Measurements from ENCODE around the gene TBX10. TPM values are rescaled to one million over a fixed set of nuclear protein-coding genes. Genes with fewer than 3 reads are reported as not detected.
"Not testable (repeated sequence)": the region's sequence is repeated elsewhere in the genome, so short reads cannot be mapped to it uniquely, and the experiment has no call there.

TBX10 gene
- total and polyA plus RNA-seq, 9 donors, result not detected

DNA sequence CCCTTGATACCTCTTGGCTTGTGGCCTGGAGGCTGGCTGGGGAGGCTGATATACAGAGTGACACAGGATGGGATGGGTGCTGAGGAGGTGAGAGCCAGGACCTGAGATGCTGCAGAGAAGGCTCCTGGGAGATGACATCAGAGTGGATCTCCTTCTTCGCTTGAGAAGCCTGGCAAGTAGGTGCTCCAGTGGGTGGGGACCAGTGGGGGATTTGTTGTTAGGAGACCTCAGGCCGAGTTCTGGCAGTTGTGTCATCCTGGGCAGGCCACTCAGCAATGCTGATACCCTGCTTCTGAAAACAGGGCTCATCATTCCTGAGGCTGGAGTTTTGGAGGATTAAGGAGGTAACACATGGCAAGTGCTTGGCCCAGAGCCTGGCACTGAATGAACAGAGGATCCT lies 34.7 kb downstream of the TBX10 start:
- no peaks in the 10 kb centered on the region for H3K27me3 ChIP-seq
- no peak for DNase-seq
- H3K36me3 ChIP-seq, result no peaks in the 10 kb centered on the region
- WGBS, 3 donors, result 69 to 90% (median 75%) methylated on average over 2 of the region's 2 CpGs
- no peak overlapping the region for H3K27ac ChIP-seq
- H3K4me3 ChIP-seq, result no peak overlapping the region
- intact Hi-C loops (cut with DNase I), result no loop called here
- H3K4me1 ChIP-seq (ENCODE audit: insufficient read depth), result peaks cover 8% of the 10 kb centered on the region
- H3K9me3 ChIP-seq, result no peaks in the 10 kb centered on the region
- TF ChIP-seq, protein P1, sequence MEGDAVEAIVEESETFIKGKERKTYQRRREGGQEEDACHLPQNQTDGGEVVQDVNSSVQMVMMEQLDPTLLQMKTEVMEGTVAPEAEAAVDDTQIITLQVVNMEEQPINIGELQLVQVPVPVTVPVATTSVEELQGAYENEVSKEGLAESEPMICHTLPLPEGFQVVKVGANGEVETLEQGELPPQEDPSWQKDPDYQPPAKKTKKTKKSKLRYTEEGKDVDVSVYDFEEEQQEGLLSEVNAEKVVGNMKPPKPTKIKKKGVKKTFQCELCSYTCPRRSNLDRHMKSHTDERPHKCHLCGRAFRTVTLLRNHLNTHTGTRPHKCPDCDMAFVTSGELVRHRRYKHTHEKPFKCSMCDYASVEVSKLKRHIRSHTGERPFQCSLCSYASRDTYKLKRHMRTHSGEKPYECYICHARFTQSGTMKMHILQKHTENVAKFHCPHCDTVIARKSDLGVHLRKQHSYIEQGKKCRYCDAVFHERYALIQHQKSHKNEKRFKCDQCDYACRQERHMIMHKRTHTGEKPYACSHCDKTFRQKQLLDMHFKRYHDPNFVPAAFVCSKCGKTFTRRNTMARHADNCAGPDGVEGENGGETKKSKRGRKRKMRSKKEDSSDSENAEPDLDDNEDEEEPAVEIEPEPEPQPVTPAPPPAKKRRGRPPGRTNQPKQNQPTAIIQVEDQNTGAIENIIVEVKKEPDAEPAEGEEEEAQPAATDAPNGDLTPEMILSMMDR (IDR thresholded peaks at IDR 0.05), result no peak
- TF ChIP-seq POLR2A (IDR thresholded peaks at IDR 0.05), result no peak
- no peak for TF ChIP-seq EP300 (IDR thresholded peaks at IDR 0.05)

DNA sequence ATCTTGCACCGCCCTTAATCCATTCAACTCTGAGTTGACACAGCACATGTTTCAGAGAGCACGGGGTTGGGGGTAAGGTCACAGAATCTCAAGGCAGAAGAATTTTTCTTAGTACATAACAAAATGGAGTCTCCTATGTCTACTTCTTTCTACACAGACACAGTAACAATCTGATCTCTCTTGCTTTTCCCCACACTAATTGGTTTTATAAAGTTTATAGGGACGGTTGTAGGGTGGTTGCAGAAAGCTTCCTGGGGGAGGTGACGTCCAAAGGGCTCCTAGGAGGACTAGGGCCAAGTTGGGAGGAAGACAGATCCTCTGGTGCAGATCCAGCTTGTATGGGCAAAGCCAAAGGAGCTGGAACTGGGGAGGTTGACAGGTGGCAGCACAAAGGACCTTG lies 35.4 kb downstream of the TBX10 start:
- H3K27ac ChIP-seq; intact Hi-C loops (cut with DNase I); H3K36me3 ChIP-seq; DNase-seq; H3K4me1 ChIP-seq (ENCODE audit: insufficient read depth); H3K9me3 ChIP-seq; H3K27me3 ChIP-seq; H3K4me3 ChIP-seq: not testable (repeated sequence)
- 61 to 68% (median 64%) methylated on average over 2 to 3 of the region's 4 CpGs for WGBS, 3 donors

DNA sequence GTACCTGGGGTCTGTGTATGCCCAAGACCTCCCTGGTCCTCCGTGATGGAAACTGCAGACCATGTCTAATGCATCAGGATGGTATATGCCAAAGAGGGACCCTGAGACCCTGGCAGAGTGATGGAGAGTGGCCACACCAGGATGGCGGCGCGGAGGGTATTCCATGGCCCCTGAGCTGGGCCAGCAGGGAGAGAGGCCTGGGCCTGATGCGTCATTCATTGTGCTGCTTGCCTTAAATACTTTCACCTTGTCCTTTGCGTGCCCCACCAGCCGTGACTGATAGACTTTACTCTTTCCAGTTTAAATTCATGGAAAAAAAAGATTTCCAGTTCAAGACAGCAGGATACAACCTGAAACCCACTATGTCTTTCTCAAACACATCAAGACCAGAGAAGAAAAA lies 38.5 kb downstream of the TBX10 start:
- intact Hi-C loops (cut with DNase I), result no loop called here
- no peak overlapping the region for H3K4me3 ChIP-seq
- no peaks in the 10 kb centered on the region for H3K36me3 ChIP-seq
- DNase-seq, result no peak
- H3K9me3 ChIP-seq, result no peaks in the 10 kb centered on the region
- TF ChIP-seq EP300 (IDR thresholded peaks at IDR 0.05) (no peak), POLR2A (IDR thresholded peaks at IDR 0.05) (no peak)
- TF ChIP-seq, protein P1 (IDR thresholded peaks at IDR 0.05), result no peak
- WGBS, 3 donors, result 92 to 95% (median 93%) methylated on average over 7 of the region's 7 CpGs
- H3K27me3 ChIP-seq, result no peaks in the 10 kb centered on the region
- H3K27ac ChIP-seq, result no peak overlapping the region
- H3K4me1 ChIP-seq (ENCODE audit: insufficient read depth), result peaks cover 1% of the 10 kb centered on the region

DNA sequence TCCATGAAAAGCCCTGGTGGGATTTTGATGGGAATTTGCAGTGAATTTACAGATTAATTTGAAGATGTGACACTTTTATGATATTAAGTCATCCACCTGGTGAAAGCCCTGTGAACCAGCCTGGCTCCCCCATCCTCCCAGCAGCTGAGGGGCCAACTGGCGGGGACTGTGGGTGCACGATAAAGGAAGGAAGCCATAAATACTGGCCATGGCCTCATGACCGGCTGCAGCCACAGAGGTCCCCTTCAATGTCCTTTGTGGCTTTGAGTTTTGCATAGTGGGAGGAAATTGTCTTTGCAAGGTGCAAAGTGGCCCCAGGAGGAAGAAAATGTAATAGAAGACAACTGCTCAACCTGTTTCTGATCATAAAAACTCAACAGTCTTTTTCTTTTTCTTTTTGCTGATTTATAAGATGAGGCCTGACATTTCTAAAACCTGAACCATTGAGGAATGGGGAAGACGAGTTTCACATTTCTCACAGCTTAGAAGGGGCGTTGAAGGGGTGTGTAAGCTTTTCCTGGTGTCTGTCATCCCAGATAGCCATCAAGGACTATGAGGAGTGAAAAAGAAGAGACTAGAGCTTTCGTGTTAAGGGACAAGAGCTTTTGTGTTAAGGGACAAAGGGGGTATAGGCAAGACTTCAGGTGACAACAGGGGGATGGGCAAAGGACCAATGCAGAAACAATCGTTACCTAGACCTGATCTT lies 39.1 kb downstream of the TBX10 start:
- Histone ChIP-seq H3K4me1 (ENCODE audit: insufficient read depth) (no peaks in the 10 kb centered on the region), H3K27me3 (no peaks in the 10 kb centered on the region), H3K9me3 (no peaks in the 10 kb centered on the region), H3K36me3 (no peaks in the 10 kb centered on the region), H3K27ac (no peak overlapping the region), H3K4me3 (no peak overlapping the region)
- 49 to 55% (median 54%) methylated on average over 7 of the region's 7 CpGs for WGBS, 3 donors
- TF ChIP-seq, protein P1 (IDR thresholded peaks at IDR 0.05), result no peak
- no peak for TF ChIP-seq POLR2A (IDR thresholded peaks at IDR 0.05)
- TF ChIP-seq EP300 (IDR thresholded peaks at IDR 0.05), result no peak
- DNase-seq, result no peak
- intact Hi-C loops (cut with DNase I), result no loop called here

DNA sequence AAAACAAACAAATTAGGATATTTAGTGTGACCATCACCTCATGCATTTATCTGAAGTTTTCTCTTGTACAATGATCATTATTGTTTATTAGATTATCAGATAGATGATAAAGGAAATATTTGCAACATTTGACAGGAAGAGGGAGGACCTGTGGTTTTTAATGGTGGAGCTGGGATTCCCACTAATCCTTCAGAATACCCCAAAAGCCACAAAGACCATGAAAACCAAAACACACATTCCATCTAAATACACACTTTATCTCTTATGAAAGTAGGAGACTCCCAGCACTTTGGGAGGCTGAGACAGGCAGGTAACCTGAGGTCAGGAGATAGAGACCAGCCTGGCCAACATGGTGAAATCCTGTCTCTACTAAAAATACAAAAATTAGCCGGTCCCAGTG lies 40.4 kb downstream of the TBX10 start:
- intact Hi-C loops (cut with DNase I), result no loop called here
- DNase-seq, result no peak
- TF ChIP-seq, protein P1 (IDR thresholded peaks at IDR 0.05), result no peak
- TF ChIP-seq POLR2A (IDR thresholded peaks at IDR 0.05), result no peak
- no peak for TF ChIP-seq EP300 (IDR thresholded peaks at IDR 0.05)
- Histone ChIP-seq H3K27me3 (no peaks in the 10 kb centered on the region), H3K4me3 (no peak overlapping the region), H3K9me3 (no peaks in the 10 kb centered on the region), H3K27ac (no peak overlapping the region), H3K36me3 (no peaks in the 10 kb centered on the region), H3K4me1 (ENCODE audit: insufficient read depth) (no peaks in the 10 kb centered on the region)
- 73 to 88% (median 83%) methylated on average over 1 of the region's 1 CpG for WGBS, 3 donors

DNA sequence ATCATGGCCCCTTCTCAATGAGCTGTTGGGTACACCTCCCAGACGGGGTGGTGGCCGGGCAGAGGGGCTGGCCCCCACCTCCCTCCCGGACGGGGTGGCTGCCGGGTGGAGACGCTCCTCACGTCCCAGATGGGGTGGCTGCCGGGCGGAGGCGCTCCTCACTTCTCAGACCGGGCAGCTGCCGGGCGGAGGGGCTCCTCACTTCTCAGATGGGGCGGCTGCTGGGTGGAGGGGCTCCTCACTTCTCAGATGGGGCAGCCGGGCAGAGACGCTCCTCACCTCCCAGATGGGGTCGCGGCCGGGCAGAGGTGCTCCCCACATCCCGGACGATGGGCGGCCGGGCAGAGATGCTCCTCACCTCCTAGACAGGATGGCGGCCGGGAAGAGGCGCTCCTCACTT lies 41.6 kb downstream of the TBX10 start:
- H3K4me3 ChIP-seq; H3K27me3 ChIP-seq; H3K36me3 ChIP-seq; intact Hi-C loops (cut with DNase I); DNase-seq; H3K4me1 ChIP-seq (ENCODE audit: insufficient read depth); H3K9me3 ChIP-seq; H3K27ac ChIP-seq: not testable (repeated sequence)
- WGBS, 3 donors, result 90 to 96% (median 94%) methylated on average over 26 of the region's 26 CpGs

DNA sequence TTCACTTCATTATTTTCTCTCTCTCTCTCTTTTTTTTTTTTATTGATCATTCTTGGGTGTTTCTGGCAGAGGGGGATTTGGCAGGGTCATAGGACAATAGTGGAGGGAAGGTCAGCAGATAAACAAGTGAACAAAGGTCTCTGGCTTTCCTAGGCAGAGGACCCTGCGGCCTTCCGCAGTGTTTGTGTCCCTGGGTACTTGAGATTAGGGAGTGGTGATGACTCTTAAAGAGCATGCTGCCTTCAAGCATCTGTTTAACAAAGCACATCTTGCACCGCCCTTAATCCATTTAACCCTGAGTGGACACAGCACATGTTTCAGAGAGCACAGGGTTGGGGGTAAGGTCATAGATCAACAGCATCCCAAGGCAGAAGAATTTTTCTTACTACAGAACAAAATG lies 42.1 kb downstream of the TBX10 start:
- H3K27ac ChIP-seq; H3K36me3 ChIP-seq; DNase-seq; intact Hi-C loops (cut with DNase I); H3K4me1 ChIP-seq (ENCODE audit: insufficient read depth); H3K4me3 ChIP-seq; H3K9me3 ChIP-seq; H3K27me3 ChIP-seq: not testable (repeated sequence)
- WGBS, 3 donors, result 83 to 95% methylated on average over 3 of the region's 3 CpGs; no CpG with 5 or more reads in 1 of the 3 donors
